Limb (tissue), 2 donors: ENCODE data around the gene SNX17.
"Not testable (repeated sequence)": the region's sequence is repeated elsewhere in the genome, so short reads cannot be mapped to it uniquely, and the experiment has no call there.

ENCODE experiments used
- DNase-seq, 2 donors: peaks; one replicate each; pipeline ENCODE4 v3.0.0-alpha.2; 2016; ENCODE audit errors: extremely low spot score in 2 of 2

The SNX17 gene, protein sequence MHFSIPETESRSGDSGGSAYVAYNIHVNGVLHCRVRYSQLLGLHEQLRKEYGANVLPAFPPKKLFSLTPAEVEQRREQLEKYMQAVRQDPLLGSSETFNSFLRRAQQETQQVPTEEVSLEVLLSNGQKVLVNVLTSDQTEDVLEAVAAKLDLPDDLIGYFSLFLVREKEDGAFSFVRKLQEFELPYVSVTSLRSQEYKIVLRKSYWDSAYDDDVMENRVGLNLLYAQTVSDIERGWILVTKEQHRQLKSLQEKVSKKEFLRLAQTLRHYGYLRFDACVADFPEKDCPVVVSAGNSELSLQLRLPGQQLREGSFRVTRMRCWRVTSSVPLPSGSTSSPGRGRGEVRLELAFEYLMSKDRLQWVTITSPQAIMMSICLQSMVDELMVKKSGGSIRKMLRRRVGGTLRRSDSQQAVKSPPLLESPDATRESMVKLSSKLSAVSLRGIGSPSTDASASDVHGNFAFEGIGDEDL

DNA sequence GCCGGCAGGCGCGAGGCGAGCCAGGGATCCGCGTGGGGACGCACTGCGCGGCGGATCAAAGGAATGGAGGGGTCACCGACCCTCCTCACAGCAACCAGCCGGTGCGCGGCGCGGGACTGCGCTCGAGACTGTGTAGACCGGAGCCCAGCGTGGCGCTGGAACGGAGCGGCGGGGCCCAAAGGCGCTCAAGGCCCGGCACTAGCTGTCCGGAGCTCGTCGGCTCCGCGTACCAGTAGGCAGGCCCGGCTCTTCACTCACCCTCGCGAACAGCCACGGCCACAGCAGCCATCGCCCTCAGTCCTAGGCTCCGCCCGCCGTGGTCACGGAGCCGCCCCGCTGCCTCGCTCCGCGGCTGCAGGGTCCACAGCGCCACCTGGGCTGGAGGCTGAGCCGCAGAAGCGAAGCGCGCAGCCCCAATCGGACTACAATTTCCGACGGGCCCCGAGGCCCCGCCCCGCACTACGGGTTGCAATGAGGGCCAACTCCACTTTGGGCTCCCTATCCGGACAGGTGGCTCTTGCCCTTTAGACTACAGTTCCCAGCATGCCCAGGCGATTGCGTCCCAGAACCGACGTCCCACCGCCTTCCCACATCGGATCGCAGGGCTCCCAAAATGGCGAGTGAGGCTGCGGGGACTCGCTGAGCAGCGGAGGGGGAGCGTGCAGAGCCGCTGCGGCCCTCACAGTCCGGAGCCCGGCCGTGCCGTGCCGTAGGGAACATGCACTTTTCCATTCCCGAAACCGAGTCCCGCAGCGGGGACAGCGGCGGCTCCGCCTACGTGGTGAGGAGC lies at the start of gene SNX17, which contains the start of gene EIF2B4:
TSS of gene SNX17 (plus strand) at position 591 of the 790 bp plus-strand sequence. CDS start at position 719, 128 bp downstream.
TSS of gene EIF2B4 (minus strand) at position 313 of the 790 bp plus-strand sequence. CDS start at position 289, 24 bp downstream.
- peak; percentile 99 to 100 for DNase-seq

GRCh38 chr2:27320958-27321543 lies 49.4 kb upstream of the SNX17 start:
- no peak for DNase-seq

GRCh38 chr2:27322301-27322765 lies 48.1 kb upstream of the SNX17 start:
- no peak for DNase-seq

DNA sequence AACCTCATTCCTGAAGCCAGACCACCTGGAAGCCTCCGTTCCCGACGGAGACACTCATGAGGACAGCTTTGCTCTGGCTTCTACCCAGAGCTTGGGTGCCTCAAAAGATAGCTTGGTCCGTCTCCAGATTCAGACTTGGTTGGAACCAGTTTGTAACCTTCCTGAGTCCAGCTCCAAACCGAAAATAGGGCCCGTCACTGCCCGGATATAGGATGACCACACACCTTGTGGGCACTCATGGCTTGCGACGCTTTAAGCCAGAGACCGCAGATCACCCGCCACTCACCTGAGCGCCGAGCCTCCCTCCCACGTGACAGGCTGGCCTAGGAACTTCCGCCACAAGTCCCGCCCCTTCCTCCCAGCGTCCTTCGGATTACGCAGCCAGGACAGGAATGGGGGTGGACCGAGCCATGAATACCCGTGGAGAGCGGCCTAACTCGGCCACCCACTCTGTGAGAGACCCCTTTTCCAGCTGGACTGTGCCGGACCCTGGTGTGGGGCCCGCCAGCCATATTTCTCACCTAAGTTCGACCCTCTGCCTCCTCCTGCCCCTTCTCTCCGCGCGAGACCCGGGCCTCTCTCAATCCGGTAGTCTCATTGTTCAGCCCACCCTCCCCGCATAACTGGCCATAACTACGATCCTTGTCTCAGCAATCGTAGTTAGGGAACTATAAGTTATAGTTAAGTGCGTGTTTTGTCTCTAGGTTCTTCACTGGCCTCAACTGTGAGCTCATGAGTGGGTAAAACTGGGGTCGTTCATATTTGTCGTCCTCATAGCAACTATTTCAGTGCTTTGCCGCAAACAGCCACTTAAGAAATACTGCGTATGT lies 47.4 kb upstream of the SNX17 start, which contains the start of gene MPV17:
TSS of gene MPV17 (minus strand) at position 332 of the 830 bp plus-strand sequence. CDS start 580 bp downstream, outside the sequence.
- DNase-seq, result peak; percentile 93

DNA sequence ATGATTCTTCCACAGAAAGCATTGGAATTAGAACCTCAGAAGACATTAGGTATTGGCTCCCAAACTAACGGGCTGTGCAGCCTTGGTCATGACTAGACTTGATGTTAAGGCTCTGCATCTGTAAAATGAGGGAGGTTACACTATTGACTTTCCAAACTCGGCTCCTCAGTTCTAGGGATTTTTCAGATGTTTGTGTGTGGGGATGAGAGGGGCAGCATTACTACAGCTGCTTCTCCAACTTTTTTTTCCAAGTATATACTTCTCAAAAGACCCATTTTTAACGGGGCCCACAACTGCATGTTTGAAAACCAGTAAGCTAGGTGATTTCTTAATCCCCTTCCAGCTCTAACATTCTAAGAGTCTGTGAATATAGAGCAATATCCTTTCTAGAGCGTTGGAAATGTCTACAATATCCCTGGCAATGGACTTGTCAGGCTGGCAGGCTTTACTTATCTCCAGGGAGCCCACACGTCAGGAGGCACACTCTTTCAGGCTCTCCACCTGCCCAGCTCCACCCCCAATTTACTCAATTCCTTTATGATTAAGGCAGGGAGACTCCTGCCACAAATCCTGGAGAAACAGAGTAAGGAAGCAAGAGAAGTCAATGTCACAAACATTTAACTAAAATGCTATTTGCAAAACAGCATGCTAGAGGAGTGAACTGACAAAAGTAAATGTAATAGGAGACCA lies 46.7 kb upstream of the SNX17 start:
- no peak for DNase-seq

DNA sequence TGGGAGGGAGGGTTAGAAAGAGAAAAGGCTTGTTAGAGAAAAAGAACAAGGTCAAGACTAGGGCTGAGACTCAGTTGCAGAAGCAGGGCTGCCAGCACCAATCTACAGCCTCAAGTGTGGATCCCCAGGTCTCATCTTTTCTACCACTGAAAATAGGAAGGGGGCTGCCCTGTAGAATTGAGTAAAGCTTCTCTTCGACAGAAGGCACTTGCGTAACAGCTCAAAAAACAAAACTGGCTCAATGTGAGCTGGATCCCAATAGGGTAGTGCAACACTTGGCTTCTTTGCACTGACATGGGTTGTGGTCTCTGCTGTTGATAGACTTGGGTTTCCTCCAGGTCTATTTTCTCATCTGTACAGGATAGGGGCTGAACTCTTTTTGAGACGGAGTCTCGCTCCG lies 45.7 kb upstream of the SNX17 start:
- no peak for DNase-seq

DNA sequence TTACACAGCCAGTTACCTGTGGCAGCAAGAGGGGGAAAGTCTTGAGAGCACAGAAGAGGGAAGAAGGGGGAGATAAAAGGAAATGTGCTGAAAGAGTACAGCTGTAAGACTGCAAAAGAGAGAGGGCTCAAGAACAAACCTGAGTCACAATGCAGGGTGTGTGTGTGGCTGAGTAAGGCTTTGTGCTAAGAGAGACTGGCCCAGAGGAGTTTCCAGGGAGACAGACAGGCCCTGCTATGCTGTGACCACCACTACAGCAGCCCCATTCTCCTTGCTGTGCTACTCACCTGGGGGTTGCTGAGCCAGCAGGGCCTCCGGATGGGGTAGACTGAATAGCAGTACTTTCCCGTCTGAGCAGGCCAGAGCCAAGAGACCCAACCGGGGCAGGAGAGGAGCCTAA lies 35.1 kb upstream of the SNX17 start:
- no peak for DNase-seq

GRCh38 chr2:27336173-27336572 lies 34.2 kb upstream of the SNX17 start:
- no peak for DNase-seq

- DNase-seq, result no peak
These were observed 22.8 kb upstream of the SNX17 start for GRCh38 chr2:27347641-27348040.

- no peak for DNase-seq
These were observed 20.2 kb upstream of the SNX17 start for GRCh38 chr2:27350106-27350693.

DNA sequence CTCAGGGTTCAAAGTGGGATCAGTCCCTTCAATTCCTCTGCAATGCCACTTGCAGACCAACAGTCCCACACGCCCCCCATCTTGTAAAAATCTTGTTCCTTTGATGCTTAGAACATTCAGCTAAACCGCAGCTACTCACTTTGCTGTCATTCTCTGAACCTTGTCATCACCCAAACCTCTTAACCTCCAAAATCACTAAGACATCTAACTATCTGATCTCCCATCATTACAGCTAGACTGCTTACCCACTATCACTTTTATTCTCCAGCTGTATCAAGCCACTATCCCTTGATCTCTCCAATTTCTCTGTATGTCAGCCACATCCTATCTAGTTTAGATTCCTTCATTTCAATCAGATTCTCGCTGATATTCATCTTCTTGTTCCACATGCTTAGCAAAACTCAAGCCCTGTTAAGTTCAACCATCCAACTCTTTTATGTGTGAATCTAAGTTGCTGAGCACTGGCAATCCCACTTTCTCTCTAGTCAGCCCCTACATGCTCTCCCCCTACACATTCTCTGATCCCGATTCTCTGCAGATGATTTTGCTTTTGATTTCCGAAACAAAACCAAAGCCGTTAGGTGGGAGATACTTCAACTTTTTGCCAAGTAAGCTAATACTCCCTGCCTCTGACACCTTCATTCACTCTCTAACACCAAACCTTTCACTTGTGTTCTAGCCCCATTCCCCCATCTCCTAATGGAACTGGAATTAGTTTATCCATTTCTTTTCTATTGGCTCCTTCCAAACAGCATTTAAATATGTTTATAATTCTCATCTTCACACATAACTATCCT lies 18.4 kb upstream of the SNX17 start:
- DNase-seq, result no peak

- not testable (repeated sequence) for DNase-seq
These were observed 17.0 kb upstream of the SNX17 start for GRCh38 chr2:27353386-27353761.

GRCh38 chr2:27353762-27354596 lies 16.4 kb upstream of the SNX17 start:
- no peak for DNase-seq

DNA sequence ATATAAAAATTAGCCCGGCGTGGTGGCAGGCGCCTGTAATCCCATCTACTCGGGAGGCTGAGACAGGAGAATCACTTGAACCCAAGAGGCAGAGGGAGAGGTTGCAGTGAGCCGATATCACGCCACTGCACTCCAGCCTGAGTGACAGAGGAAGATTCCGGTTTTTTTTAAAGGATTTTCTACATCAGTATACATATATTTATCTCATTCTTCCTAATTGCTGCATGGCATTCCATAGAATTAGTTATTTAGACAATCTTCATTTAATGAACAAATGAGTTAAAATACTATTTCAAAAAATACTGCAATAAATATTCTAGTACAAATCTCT lies 15.9 kb upstream of the SNX17 start:
- DNase-seq, result no peak

GRCh38 chr2:27356056-27356381 lies 14.4 kb upstream of the SNX17 start:
- DNase-seq, result no peak

DNA sequence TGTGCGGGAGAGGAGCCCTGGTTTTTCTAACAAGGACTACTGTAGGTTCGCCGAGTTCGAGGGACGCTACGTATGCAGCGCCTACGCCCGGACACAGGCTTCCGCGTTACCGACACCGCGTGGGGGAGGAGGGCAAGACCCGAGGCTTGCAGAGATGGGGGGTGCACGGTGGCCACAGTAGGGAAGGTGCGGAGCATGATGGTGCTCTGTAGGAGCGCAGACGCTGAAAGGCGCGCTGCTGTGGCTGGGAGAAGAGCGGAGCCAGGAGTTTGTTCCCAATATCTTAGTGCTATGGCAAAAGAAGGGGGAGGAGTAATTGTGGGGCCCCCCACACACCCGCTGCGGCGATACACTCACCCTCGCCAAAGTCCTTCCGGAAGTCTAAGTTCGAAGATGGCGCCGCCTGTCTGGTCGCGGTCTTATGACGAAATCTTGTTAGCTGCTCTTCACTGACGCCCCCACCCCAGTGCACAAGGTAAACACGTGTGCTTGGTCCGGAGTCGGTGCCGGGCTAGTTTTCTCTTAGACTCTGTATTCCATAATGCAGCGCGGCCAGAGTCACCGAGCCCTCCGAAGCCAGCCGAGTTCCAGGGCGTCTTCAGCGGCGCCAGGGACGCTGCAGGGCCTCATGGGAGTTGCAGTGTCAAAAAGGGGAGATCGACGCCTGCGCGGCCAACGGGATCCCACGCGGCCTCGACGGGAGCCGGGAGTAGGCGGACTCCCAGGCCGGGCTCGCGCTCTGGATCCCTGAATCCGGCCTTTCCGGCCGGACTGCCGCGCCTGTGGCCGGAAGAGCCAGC lies 13.8 kb upstream of the SNX17 start, which contains the start of gene GTF3C2:
TSS of gene GTF3C2 (minus strand) at position 383 of the 800 bp plus-strand sequence. CDS start 13,210 bp downstream, outside the sequence.
- peak; percentile 95 to 96 for DNase-seq

DNA sequence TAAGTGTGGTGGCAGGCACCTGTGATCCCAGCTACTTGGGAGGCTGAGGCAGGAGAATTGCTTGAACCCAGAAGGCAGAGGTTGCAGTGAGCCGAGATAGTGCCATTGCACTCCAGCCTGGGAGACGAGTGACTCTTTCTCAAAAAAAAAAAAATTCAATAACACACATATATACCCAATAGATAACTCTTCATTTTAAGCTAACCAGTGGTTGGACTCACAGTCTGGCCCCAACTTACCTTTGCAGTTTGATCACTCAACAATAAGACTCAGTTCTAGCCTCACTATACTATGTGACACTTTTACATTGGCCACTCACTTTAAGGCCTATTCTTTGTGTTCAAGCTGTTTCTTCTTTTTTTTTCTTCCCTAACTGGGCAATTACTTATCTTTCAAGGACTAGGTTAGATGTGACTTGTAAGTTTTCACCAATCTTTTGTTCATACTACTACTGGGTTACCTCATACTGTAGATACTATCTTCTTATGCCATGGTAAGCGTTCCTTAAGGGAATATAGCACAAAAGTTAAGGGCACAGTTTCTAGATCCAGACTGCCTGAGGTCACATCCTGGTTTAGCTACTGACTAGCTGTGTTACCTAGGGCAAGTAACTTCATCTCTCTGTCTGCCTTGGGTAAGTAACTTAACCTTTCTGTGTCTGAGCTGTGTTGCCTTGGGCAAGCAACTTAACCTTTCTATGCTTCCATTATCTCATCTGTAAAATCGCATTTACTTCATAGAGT lies 7.6 kb upstream of the SNX17 start:
- DNase-seq, result no peak
